Heart left ventricle (tissue), 16 donors: ENCODE data around the gene ADGRB3. TPM values are rescaled to one million over a fixed set of nuclear protein-coding genes. Genes with fewer than 3 reads are reported as not detected.
A peak's percentile ranks its signal among the peaks of the same experiment; 100 is the strongest.
"Not testable (repeated sequence)": the region's sequence is repeated elsewhere in the genome, so short reads cannot be mapped to it uniquely, and the experiment has no call there.

Experiments used
- ATAC-seq, 4 donors: fragments of 200-7000 bp; cut with Tn5 transposase; one replicate each; pipeline ENCODE4 v1.9.1; 2020 to 2022; ENCODE audit warnings: moderate library complexity in 4 of 4, mild to moderate bottlenecking in 3 of 4, moderate number of reproducible peaks in 1 of 4
- DNase-seq, 5 donors: peaks; one replicate each; pipeline ENCODE4 v3.0.0-alpha.2; 2020
- H3K27ac ChIP-seq, 12 donors: fragments of 200-600 bp; sonication (generic) in 4 of 12; one replicate each; pipeline versions ENCODE4 v1.5.0 to v1.8.0; 2016 to 2022; ENCODE audit warnings: mild to moderate bottlenecking in 2 of 12
- H3K27me3 ChIP-seq, 9 donors: fragments of 200-600 bp; sonication (generic) in 2 of 9; one replicate each; pipeline versions ENCODE4 v1.5.1 to v1.8.0; 2016 to 2022; ENCODE audit warnings: mild to moderate bottlenecking in 3 of 9
- H3K36me3 ChIP-seq, 9 donors: fragments of 200-600 bp; sonication (generic) in 2 of 9; one replicate each; pipeline versions ENCODE4 v1.5.0 to v1.8.0; 2018 to 2022; ENCODE audit warnings: mild to moderate bottlenecking in 2 of 9
- H3K4me1 ChIP-seq, 12 donors: fragments of 200-600 bp; sonication (generic) in 4 of 12; one replicate each; pipeline versions ENCODE4 v1.5.0 to v1.8.0; 2016 to 2022; ENCODE audit warnings: mild to moderate bottlenecking in 3 of 12
- H3K4me3 ChIP-seq, 12 donors: fragments of 200-600 bp; sonication (generic) in 4 of 12; one replicate each; pipeline versions ENCODE4 v1.5.0 to v1.8.0; 2017 to 2022; ENCODE audit warnings: mild to moderate bottlenecking in 9 of 12, moderate library complexity in 4 of 12
- H3K9me3 ChIP-seq, 12 donors: fragments of 200-600 bp; sonication (generic) in 4 of 12; one replicate each; pipeline versions ENCODE4 v1.5.0 to v1.8.0; 2016 to 2022; ENCODE audit warnings: mild to moderate bottlenecking in 1 of 12
- POLR2A ChIP-seq, 2 donors: fragments of 450-650 bp; IDR thresholded peaks; one replicate each; pipeline ENCODE4 v1.6.1; 2017; ENCODE audit warnings: antibody characterized with exemption in 2 of 2, mild to moderate bottlenecking in 2 of 2, moderate library complexity in 2 of 2
- WGBS, 4 donors: extraction: QIAGEN DNeasy Blood & Tissue Kit in 2 of 4; methylation state at CpG; one replicate each; pipeline versions ENCODE4 v1.1.5 to v1.1.7; 2013 to 2018; 5-methylcytosine and 5-hydroxymethylcytosine counted together
- intact Hi-C, 10 donors: fragments of 100-400 bp; cut with DNase I; formaldehyde crosslinking; loops; one replicate each; pipeline versions ENCODE4 v1.11.1 to v1.14.2; 2022
- polyA plus RNA-seq, 2 donors: library from polyadenylated mRNA; stranded (reverse); fragments of 200-250 nt; gene quantifications; one replicate each; pipeline ENCODE4 v1.2.3, GENCODE V29; 2013
- total RNA-seq, 9 donors: library from RNA; depleted of rRNA in 2 of 9; stranded (reverse); fragments of >200 nt in 2 of 9; fragmentation: NEBNext Ultra II Directional in 3 of 9; extraction: Animal tissue kit (Norgen Biotek cat#: 25700) in 3 of 9; gene quantifications; one replicate each; pipeline versions ENCODE4 v1.1.0 to v1.2.4, GENCODE V29; 2016 to 2023
- TF ChIP-seq, protein P1 (sequence below), 12 donors: fragments of 200-600 bp; sonication (generic) in 4 of 12; IDR thresholded peaks; one replicate each; pipeline versions ENCODE4 v1.5.0 to v1.8.0; 2018 to 2022; ENCODE audit warnings: antibody characterized with exemption in 12 of 12, mild to moderate bottlenecking in 5 of 12
- donor health status: ischemic (EF 13 %, LVEDD 7.1; RV severe dilation, severe dysfunction).
- donor health status: healthy with polysubstance abuse.
- donor health status: DM: no; HTN: yes; CAD: no.
- donor health status: DM: no; HTN: no; CAD: no.
- donor health status: ischemic (EF 25% LVEDD 6.9; RV normal size, moderate dysfunction).
- donor health status: ischemic (EF 25% LVEDD 5.7; RV mildly dilated, moderate dysfunction).
- donor health status: healthy.
- donor health status: DM: yes; HTN: yes; CAD: no.
- donor health status: ischemic (EF 35%, LVEDD 5.7; RV mildly dilated, moderate dysfunction).
- donor health status: nonischemic (EF 11% LVEDD 7.7; RV severe dilation, severe dysfunction).
- donor health status: DM: yes; HTN: yes; CAD: no.
- donor health status: PGD.
- donor health status: ischemic (EF 29% LVEDD 5.4; RV normal size, mild dysfunction).
- donor health status: nonischemic (EF 23%, LVEDD 6.1; RV moderate dilation, normal function).

ADGRB3 gene
- total and polyA plus RNA-seq, 11 donors = 0.51 to 2.5 (median 1.1) TPM

DNA sequence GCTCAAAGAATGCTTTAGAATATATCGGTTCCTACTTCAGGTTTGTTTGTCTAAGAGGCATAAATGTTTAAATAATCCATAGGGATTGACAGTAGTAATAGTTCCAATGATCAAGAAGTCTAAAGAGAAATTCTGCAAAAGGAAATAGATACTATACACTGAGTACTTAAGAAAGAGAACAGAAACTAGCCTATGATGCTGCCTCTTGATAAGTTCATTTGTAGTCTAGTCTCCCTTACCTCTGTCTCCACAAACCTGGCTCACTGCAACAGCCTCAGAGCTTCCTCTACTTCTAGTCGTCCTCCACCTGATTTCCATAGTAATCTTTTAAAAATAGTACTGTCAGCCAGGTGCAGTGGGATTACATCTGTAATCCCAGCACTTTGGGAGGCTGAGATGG, 650.0 kb downstream of the ADGRB3 start:
- H3K36me3 ChIP-seq = no peaks in the 10 kb centered on the region
- ATAC-seq = no peak
- H3K4me3 ChIP-seq = no peak overlapping the region
- peaks cover 0 to 7% (median 0%) of the 10 kb centered on the region in 12 donors for H3K9me3 ChIP-seq
- no peak overlapping the region for H3K27ac ChIP-seq
- peaks cover 0 to 3% (median 0%) of the 10 kb centered on the region in 12 donors for H3K4me1 ChIP-seq
- DNase-seq = no peak
- H3K27me3 ChIP-seq = no peaks in the 10 kb centered on the region
- TF ChIP-seq, protein P1, sequence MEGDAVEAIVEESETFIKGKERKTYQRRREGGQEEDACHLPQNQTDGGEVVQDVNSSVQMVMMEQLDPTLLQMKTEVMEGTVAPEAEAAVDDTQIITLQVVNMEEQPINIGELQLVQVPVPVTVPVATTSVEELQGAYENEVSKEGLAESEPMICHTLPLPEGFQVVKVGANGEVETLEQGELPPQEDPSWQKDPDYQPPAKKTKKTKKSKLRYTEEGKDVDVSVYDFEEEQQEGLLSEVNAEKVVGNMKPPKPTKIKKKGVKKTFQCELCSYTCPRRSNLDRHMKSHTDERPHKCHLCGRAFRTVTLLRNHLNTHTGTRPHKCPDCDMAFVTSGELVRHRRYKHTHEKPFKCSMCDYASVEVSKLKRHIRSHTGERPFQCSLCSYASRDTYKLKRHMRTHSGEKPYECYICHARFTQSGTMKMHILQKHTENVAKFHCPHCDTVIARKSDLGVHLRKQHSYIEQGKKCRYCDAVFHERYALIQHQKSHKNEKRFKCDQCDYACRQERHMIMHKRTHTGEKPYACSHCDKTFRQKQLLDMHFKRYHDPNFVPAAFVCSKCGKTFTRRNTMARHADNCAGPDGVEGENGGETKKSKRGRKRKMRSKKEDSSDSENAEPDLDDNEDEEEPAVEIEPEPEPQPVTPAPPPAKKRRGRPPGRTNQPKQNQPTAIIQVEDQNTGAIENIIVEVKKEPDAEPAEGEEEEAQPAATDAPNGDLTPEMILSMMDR (IDR thresholded peaks at IDR 0.05) = no peak
- no peak for TF ChIP-seq POLR2A (IDR thresholded peaks at IDR 0.05)
- 68 to 72% (median 69%) methylated on average over 2 of the region's 2 CpGs for WGBS, 4 donors
- intact Hi-C loops = no loop called here

DNA sequence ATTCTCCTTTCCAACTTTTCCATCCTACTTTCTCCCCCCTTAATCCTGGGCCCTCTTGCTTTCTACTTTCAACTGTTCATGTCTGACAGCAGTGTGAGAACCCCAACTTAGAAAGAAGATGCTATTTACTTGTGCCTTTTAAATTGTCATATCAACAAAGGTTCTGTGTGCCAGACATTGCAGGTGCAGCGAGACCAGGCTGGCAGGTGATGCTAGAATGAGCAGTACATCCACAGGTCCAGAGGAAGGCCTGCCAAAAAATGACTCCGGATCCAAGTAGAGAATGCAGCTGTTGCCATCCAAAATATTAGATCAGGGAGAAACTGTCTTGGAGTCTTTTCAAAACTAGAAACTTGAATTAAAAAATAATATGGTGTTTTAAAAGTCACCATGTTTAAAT, 651.2 kb downstream of the ADGRB3 start:
- no peak for DNase-seq
- intact Hi-C loops = no loop called here
- ATAC-seq = no peak

DNA sequence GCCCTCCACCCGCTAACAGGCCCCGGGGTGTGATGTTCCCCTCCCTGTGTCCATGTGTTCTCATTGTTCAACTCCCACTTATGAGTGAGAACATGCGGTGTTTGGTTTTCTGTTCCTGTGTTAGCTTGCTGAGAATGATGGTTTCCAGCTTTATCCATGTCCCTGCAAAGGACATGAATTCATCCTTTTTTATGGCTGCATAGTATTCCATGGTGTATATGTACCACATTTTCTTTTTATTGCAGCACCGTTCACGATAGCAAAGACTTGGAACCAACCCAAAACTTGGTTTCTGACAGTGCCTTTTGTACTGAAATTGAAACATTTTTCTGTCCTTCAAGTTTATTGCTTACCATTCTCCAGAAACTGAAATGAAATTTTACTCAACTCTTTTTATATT, 653.1 kb downstream of the ADGRB3 start:
- H3K4me3 ChIP-seq, intact Hi-C loops, H3K27me3 ChIP-seq, H3K36me3 ChIP-seq, H3K9me3 ChIP-seq, DNase-seq, H3K4me1 ChIP-seq, H3K27ac ChIP-seq, ATAC-seq: not testable (repeated sequence)
- 89 to 95% (median 90%) methylated on average over 5 of the region's 5 CpGs for WGBS, 4 donors

More for the DNA sequence above, 651.2 kb downstream of the ADGRB3 start:
- H3K4me3 ChIP-seq = no peak overlapping the region
- WGBS, 4 donors = 58 to 66% (median 59%) methylated on average over 2 of the region's 2 CpGs
- H3K9me3 ChIP-seq = peaks cover 0 to 7% (median 0%) of the 10 kb centered on the region in 12 donors
- H3K27ac ChIP-seq = no peak overlapping the region
- no peaks in the 10 kb centered on the region for H3K27me3 ChIP-seq
- peaks cover 0 to 9% (median 0%) of the 10 kb centered on the region in 12 donors for H3K4me1 ChIP-seq
- TF ChIP-seq POLR2A (IDR thresholded peaks at IDR 0.05) = no peak
- TF ChIP-seq, protein P1 (IDR thresholded peaks at IDR 0.05) = no peak
- H3K36me3 ChIP-seq = no peaks in the 10 kb centered on the region

DNA sequence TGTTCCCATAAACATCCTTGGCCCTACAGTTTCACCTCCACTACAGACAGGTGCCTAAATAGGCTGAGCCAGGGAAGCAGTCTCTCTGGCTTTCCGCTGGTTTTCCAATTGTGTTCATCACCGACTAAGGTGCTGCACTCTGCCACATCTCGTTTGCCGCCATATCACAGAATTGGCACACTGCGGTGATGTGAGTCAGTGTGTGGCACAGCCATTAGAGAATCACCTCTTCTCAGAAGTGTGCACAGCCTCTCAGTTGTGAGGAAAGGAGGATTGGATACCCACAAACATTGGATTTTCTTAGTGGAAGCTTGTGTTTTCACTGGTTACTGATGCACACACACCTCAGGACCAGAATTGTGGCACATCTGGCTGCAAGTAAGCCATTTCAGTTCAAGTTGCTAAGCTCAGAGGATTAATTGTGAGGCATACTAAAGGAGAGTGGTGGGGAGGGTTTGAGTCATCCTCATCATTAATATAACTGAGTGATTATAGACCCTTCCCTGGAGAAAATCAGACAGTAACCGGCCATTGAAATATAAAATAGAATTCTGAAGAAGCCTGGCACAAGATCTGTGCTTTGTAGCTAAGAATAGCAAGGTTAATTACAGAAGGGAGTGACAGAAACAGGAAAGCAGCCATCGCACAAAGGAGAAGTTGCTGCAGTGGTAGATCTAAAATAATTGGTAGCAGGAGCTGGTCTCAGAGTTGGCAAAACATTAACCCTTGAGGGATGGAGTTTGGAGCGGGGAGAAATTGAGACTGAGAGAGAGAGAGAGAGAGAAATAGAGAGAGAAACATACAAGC, 654.8 kb downstream of the ADGRB3 start:
- no peaks in the 10 kb centered on the region for H3K27me3 ChIP-seq
- ATAC-seq (peak in 3 of 4 donors; percentile 63 to 79 (median 73)), DNase-seq (no peak)
- H3K36me3 ChIP-seq = no peaks in the 10 kb centered on the region
- H3K4me3 ChIP-seq = no peak overlapping the region
- WGBS, 4 donors = 63 to 67% (median 66%) methylated on average over 8 of the region's 8 CpGs
- intact Hi-C loops = loop anchor here in 1 of 10 donors (5.0 kb wide), 1 partner anchor 82 kb away; no protein-coding TSS in a partner anchor
- H3K27ac ChIP-seq = peak overlapping the region in 6 of 12 donors; percentile 4 to 64 (median 40)
- TF ChIP-seq, protein P1 (IDR thresholded peaks at IDR 0.05) = no peak
- TF ChIP-seq POLR2A (IDR thresholded peaks at IDR 0.05) = no peak
- peaks cover 0 to 7% (median 0%) of the 10 kb centered on the region in 12 donors for H3K9me3 ChIP-seq
- H3K4me1 ChIP-seq = peaks cover 0 to 9% (median 0%) of the 10 kb centered on the region in 12 donors
